Gastroesophageal sphincter (tissue), 3 donors: ENCODE data around the gene STAP2.

ENCODE experiments used
- EP300 ChIP-seq: sonication (generic); formaldehyde crosslinking; IDR thresholded peaks from one replicate; pipeline ENCODE4 v1.6.1; 2017; ENCODE audit warnings: antibody characterized with exemption, mild to moderate bottlenecking
- TF ChIP-seq, protein P1 (sequence below), 4 experiments: fragments of 200-600 bp in 2 of 4; fragments of 450-650 bp in 2 of 4; sonication (generic) in 1 of 4; IDR thresholded peaks; one replicate each; pipeline ENCODE4 v1.5.1; 2017 to 2019; ENCODE audit warnings: antibody characterized with exemption in 4 of 4, mild to moderate bottlenecking in 2 of 4, moderate library complexity in 2 of 4

DNA sequence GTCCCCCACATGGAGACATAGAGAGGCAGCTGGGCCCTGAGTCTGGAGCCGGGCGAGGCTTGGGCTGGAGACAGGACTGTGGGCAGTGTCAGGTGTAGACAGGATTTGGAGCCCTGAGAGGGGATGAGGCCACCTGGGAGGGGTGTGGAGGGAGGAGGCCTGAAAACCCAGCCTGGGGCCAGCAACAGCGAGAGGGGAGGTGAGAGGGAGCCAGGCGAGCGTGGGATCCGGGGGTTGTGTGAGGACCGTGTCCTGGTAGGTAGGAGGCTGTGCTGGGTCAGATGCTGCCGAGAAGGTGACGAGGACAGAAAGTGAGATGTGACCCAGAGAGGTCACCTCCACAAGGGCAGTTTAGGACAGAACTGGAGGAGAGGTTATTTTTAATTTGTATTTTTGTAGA lies 12.1 kb upstream of the STAP2 start:
- TF ChIP-seq, protein P1, sequence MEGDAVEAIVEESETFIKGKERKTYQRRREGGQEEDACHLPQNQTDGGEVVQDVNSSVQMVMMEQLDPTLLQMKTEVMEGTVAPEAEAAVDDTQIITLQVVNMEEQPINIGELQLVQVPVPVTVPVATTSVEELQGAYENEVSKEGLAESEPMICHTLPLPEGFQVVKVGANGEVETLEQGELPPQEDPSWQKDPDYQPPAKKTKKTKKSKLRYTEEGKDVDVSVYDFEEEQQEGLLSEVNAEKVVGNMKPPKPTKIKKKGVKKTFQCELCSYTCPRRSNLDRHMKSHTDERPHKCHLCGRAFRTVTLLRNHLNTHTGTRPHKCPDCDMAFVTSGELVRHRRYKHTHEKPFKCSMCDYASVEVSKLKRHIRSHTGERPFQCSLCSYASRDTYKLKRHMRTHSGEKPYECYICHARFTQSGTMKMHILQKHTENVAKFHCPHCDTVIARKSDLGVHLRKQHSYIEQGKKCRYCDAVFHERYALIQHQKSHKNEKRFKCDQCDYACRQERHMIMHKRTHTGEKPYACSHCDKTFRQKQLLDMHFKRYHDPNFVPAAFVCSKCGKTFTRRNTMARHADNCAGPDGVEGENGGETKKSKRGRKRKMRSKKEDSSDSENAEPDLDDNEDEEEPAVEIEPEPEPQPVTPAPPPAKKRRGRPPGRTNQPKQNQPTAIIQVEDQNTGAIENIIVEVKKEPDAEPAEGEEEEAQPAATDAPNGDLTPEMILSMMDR (IDR thresholded peaks at IDR 0.05): no peak
- TF ChIP-seq EP300: no peak
